Peyer's patch (tissue), 4 donors: ENCODE data around the gene TSPAN4.

ENCODE experiments used
- POLR2A ChIP-seq, 2 donors: fragments of 450-650 bp; IDR thresholded peaks; one replicate each; pipeline ENCODE4 v1.5.1; 2017; ENCODE audit warnings: antibody characterized with exemption in 2 of 2, mild to moderate bottlenecking in 2 of 2, moderate library complexity in 2 of 2
- TF ChIP-seq, protein P1 (sequence below), 6 experiments: fragments of 450-650 bp in 4 of 6; fragments of 200-600 bp in 2 of 6; sonication (generic) in 1 of 6; IDR thresholded peaks; one replicate each; pipeline ENCODE4 v1.5.1; 2017 to 2019; ENCODE audit warnings: antibody characterized with exemption in 6 of 6, mild to moderate bottlenecking in 3 of 6, moderate library complexity in 1 of 6

DNA sequence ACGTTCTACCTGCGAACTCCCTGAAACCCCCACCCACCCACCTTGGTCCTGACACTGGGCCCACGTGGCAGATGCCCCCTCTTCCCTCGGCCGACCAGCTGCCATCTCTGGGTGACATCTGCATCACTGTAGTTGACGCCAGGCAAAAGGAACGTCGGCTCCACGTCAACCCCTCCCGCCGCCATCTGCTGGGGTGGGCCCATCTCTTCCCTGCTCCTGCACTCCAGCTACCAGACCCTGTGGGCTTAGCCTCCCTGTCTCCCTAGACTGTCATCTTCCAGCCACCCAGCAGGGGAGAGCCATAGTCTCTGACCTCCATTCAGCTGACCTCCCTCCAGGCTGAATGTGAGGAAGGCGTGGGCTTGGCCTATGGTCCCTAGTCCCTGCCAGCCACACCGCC lies 46.6 kb downstream of the TSPAN4 start:
- TF ChIP-seq, protein P1, sequence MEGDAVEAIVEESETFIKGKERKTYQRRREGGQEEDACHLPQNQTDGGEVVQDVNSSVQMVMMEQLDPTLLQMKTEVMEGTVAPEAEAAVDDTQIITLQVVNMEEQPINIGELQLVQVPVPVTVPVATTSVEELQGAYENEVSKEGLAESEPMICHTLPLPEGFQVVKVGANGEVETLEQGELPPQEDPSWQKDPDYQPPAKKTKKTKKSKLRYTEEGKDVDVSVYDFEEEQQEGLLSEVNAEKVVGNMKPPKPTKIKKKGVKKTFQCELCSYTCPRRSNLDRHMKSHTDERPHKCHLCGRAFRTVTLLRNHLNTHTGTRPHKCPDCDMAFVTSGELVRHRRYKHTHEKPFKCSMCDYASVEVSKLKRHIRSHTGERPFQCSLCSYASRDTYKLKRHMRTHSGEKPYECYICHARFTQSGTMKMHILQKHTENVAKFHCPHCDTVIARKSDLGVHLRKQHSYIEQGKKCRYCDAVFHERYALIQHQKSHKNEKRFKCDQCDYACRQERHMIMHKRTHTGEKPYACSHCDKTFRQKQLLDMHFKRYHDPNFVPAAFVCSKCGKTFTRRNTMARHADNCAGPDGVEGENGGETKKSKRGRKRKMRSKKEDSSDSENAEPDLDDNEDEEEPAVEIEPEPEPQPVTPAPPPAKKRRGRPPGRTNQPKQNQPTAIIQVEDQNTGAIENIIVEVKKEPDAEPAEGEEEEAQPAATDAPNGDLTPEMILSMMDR (IDR thresholded peaks at IDR 0.05) = no peak
- no peak for TF ChIP-seq POLR2A (IDR thresholded peaks at IDR 0.05)
